Skeletal muscle cell (primary cell): ENCODE data around the gene ANO6.
A peak's percentile ranks its signal among the peaks of the same experiment; 100 is the strongest.

Source experiments
- DNase-seq: peaks from one replicate; pipeline ENCODE4 v3.0.0-alpha.2; 2010; ENCODE audit warnings: low read depth
- H3K4me3 ChIP-seq: 2 replicates; pipeline ENCODE4 v1.5.1; 2011; ENCODE audit warnings: low read depth, mild to moderate bottlenecking, control low read depth, low read length, moderate library complexity

ANO6 gene

DNA sequence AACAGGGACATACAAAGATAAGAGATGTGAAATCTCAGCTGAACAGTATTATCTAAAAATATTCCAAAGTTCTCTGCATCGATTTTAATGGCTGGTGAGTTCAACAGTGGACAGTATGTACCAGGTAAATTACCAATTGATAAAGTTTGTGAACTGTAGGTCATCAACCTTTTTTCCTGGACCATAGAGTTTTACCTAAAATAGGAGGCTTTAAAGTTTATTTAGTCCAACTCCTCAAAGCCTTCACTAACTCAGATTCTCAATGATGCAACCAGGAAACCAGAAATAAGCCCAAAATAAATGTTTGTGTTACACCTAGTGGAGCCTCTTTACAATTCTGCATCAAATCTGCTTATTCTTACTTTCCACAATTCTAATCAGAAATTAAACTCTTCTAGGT is 205.8 kb downstream of the ANO6 start:
- no peak for DNase-seq
- no peak overlapping the region for H3K4me3 ChIP-seq

GRCh38 chr12:45423931-45424330 is 208.0 kb downstream of the ANO6 start:
- DNase-seq: no peak
- H3K4me3 ChIP-seq: no peak overlapping the region

DNA sequence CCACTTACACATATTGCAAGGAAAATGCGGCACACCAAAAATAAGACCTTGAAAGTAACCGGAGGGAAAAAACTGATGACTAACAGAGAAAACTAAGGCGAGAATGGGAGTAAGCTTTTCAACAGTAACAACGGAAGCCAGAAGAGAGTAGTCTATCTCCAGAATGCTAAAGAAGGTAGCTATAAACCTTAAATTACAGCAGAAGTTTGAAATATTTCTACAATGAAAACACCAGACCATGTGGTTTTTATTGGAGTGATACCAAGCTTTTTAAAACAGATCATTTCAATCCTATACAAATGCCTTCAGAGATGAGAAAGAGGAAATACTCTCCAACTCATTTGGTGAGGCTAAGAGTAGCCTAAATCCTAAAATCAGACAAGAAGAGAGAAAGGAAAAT is 209.5 kb downstream of the ANO6 start:
- peak; percentile 22 for DNase-seq
- H3K4me3 ChIP-seq: no peak overlapping the region

DNA sequence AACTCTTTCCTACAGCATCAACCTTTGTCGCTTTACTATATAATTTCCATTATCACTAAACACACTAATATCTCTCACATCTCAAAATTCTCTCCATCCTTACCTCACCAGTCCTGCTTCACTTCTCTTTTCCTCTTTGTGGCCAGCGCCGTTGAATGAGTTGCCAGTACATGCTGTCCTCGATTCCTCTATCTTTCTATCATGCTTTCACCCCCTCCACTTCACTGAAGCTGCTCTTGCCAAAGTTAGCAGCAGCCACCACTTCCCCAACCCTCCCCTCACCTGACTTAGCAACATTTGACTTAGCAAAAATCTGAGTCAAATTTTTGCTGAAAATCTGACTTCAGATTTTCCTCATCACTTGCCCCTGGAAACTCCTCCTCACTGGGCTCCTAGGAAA is 210.4 kb downstream of the ANO6 start:
- H3K4me3 ChIP-seq: no peak overlapping the region
- no peak for DNase-seq

DNA sequence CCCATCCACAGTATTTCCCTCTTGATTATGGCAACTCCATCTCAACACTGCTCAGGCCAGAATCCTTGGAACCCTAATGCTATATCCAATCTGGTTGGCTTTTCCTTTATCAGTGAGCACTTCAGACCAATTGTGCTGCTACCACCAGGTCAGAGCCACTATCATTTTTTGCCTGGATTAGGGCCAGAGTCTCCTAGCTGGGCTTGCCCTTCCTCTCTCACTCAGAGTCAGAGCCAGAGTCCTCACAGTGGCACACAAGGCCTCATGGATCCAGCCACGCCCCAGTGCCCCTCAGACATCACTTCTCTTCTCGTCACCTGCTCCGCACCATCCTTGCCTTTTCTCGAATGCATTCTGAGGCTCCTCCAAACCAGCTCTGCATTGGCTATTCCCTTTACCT is 211.1 kb downstream of the ANO6 start:
- H3K4me3 ChIP-seq: no peak overlapping the region
- no peak for DNase-seq

DNA sequence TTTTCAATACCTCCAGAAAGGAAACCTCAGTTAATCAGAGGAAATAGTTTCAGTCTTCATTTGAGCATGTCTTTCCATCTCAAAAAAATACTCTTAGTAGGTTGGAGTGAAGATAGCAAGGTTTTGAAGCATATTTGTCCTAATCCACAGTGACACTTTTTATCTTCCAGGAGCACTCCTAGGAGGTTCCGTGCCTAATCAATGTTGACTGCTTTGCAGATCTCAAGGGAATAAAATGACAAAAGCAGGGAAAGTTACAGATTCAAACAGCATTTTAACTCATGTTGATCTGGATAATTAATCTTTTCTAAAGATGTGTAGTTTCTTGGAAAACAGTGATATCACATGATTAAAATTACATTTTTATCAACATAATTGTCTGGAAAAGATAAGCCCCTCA is 213.9 kb downstream of the ANO6 start:
- DNase-seq: no peak
- no peak overlapping the region for H3K4me3 ChIP-seq

DNA sequence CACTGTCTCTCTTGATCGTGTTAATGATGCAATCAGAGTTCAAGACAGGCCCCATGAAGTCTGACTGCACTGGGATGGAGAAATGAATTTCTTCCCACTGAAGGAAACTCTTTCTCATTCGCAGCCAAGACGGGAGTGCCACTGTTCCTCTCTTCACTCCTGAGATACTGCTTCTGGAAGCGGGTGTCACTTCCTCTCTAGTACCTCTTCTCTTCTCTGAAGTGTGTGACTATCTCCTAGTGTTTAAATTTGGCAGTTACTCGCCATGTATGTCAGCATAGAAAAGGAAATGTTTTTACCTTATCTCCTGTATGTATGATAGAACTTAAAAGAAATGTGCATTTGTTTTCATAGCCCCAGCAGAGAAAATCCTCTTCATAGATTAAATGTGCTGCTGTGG is 215.2 kb downstream of the ANO6 start:
- no peak for DNase-seq
- H3K4me3 ChIP-seq: no peak overlapping the region

GRCh38 chr12:45432710-45433109 is 216.8 kb downstream of the ANO6 start:
- no peak for DNase-seq
- H3K4me3 ChIP-seq: no peak overlapping the region

GRCh38 chr12:45433441-45433868 is 217.6 kb downstream of the ANO6 start:
- DNase-seq: no peak
- no peak overlapping the region for H3K4me3 ChIP-seq

DNA sequence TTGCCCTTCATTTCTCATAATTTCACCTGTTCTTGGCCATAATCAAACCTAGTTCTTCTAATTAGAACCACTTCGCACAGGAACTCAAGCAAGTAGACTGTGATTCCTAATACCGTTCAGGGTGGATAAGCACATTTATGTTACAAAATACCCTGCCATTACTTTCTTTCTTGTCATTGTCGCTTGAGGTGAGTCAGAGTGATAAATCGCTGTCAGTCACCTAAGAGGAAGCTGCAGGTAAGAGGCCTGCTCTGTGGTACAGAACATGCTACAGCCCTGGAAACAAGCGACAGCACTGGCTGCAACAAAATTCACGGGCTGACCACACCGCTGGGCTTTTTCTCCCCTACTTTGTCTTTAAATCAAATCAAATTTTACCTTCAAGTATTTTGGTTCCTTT is 218.2 kb downstream of the ANO6 start:
- H3K4me3 ChIP-seq: no peak overlapping the region
- DNase-seq: no peak

DNA sequence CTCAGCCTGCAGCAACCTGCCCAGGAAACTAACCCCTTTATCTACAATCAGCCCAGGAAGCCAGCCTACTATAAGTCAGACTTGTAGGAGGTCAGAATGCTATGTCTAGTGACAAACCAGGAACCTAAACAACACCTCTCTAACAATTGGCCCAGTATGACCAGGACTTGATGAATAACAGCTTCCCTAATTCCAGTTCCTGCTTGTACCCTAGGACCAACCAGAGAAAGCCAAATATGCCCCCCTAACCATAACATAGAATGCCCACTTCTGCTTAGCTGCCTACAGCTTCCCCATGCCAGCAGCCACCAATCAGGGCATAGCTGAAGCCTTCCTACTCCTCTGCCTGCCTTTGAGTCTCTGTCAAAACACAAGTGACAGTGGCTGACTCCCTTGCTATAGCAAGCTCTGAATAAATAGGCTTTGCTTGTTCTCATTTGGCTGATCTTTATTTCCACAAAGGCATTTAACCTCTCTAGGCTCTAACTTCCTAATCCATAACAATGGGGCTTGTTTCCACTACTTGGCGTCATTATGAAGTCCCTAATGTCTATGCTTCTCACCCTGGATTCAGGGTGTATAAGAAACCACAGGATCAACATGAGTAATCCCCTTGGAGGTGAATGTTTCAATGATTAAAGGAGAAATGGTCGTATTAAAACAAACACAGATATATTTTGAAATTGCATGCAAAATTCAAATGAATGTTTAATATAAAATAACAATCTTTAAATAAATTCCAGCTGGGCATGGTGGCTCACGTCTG is 220.2 kb downstream of the ANO6 start:
- no peak for DNase-seq
- no peak overlapping the region for H3K4me3 ChIP-seq

DNA sequence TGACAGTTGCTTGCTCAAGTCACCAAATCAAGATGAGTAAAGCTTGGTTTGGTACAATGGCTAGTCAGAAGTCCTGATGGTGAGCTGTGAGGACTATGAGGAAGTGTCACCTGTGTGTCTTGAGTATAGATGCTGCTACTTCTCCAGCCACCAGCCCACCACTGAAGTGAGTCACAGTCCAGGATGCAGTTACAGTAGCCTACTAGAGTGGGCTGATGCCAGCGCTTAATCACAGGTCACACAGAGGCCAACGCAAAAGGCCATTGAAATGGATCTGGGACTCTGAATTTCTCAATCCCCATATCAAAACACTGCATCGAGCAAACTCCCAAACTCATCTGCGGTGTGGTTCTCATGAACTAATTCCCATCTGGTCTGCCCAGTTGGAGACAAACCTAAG is 223.1 kb downstream of the ANO6 start:
- no peak for DNase-seq

DNA sequence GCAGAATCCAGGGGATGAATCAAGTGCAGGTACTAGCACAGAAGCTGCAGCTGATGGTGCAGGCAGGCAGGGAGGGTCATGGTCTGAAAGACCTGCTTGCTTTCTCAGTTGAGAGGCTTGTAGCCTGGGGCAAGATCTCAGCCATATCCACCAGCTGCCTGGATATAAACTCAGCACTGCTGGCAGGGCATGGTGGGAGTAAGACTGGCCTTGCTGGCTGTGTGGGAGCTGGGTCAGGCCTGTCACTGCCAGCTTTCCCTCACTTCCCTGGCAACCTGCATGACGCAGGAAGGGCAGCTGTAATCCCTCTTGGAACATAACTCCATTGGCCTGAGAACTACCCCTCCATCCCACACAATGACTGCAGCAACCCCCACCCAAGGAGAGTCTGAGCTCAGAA is 230.1 kb downstream of the ANO6 start:
- H3K4me3 ChIP-seq: no peak overlapping the region
- DNase-seq: no peak

More for the DNA sequence above, 223.1 kb downstream of the ANO6 start:
- no peak overlapping the region for H3K4me3 ChIP-seq

GRCh38 chr12:45458238-45458637 is 242.3 kb downstream of the ANO6 start:
- H3K4me3 ChIP-seq: no peak overlapping the region
- DNase-seq: no peak

GRCh38 chr12:45458854-45459807 is 243.2 kb downstream of the ANO6 start:
- DNase-seq: no peak
- no peak overlapping the region for H3K4me3 ChIP-seq

DNA sequence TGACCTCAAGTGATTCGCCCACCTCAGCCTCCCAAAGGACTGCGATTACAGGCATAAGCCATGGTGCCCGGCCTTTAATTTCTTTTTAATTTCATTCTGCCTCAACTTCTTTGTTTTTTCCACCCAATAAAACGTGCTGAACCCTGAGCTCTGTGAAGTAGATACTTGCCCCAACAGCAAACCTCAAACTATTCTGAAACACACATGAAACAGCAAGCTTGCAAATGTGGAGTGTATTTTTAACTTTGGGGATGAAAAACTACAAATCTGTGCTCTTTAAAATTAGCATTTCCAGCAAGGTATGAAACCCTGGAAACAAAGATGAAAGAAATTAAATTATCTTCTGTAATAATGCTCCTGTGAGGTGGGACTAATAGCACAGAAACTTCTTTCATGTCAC is 246.6 kb downstream of the ANO6 start:
- DNase-seq: no peak

GRCh38 chr12:45464699-45465098 is 248.8 kb downstream of the ANO6 start:
- DNase-seq: no peak
- no peak overlapping the region for H3K4me3 ChIP-seq

More for the DNA sequence above, 246.6 kb downstream of the ANO6 start:
- no peak overlapping the region for H3K4me3 ChIP-seq

GRCh38 chr12:45468751-45469615 is 253.1 kb downstream of the ANO6 start:
- no peak overlapping the region for H3K4me3 ChIP-seq
- DNase-seq: no peak

DNA sequence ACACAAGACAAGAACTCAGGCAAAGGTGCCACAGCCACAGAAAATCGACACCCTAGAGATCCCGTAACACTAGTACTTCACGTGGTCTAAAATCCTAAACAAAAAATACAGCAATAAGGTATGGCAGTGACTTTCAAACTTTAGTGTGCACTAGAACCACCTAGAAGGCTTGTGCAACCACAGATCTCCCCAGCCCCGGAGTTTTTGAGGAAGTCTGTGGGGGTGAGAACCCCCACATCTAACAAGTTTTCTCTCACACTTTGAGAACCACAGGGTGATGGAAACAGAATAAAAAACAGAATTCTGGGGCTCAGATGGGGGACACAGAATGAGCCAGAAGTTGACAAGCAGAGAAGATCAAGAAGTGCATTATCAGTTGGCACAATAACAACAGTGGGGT is 254.0 kb downstream of the ANO6 start:
- no peak overlapping the region for H3K4me3 ChIP-seq
- no peak for DNase-seq

GRCh38 chr12:45473636-45474035 is 257.7 kb downstream of the ANO6 start:
- no peak for DNase-seq

More at GRCh38 chr12:45473636-45474035, 257.7 kb downstream of the ANO6 start:
- H3K4me3 ChIP-seq: no peak overlapping the region
